ENCODE measurements around the gene ARHGEF25.

GRCh38 chr12:57577981-57578758 lies 33.1 kb upstream of the ARHGEF25 start:
- TF ChIP-seq REST (IDR thresholded peaks at IDR 0.05; ENCODE audit: insufficient read depth in 1 of 2, low read depth in 2 of 2, low read length in 2 of 2): no peak
- TF ChIP-seq TAF1 (IDR thresholded peaks at IDR 0.05; ENCODE audit: borderline replicate concordance, insufficient read depth, low read length): no peak

Measured in PFSK-1 (cell line).